HG02840 (cell line): ENCODE data around the gene AQP12A.
"Not testable (repeated sequence)": the region's sequence is repeated elsewhere in the genome, so short reads cannot be mapped to it uniquely, and the experiment has no call there.

ENCODE experiments used
- ATAC-seq: cut with Tn5 transposase; IDR thresholded peaks from one replicate; pipeline ENCODE4 v1.9.1; 2021; ENCODE audit warnings: mild to moderate bottlenecking, moderate library complexity, moderate number of reproducible peaks; ENCODE audit not compliant: unreplicated experiment, low FRiP score

The AQP12A gene

DNA sequence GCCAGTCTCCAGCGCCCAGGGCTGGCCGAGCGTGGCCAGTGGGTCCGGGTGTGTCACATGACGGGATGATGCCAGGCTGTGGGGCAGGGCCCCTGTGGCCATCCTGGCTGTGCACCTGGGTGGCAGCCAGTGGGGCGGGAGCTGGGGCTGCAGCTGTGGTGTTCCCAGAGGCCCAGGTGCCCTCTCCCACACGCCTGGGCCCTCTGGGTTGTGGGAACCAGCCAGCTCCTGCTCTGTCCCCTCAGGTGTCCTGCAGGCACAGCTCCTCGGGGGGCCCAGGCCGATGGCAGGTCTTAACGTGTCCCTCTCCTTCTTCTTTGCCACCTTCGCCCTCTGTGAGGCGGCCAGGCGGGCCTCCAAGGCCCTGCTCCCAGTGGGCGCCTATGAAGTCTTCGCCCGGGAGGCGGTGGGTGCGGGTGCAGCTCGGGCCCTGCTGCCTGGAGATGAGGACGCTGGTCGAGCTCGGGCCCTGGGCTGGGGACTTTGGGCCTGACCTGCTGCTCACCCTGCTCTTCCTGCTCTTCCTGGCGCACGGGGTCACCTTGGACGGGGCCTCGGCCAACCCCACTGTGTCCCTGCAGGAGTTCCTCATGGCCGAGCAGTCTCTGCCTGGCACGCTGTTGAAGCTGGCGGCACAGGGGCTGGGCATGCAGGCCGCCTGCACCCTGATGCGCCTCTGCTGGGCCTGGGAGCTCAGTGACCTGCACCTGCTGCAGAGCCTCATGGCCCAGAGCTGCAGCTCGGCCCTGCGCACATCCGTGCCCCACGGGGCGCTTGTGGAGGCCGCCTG lies at the start of gene AQP12A:
TSS of gene AQP12A (plus strand) at position 236 of the 790 bp plus-strand sequence. CDS start at position 284, 48 bp downstream.
- not testable (repeated sequence) for ATAC-seq

GRCh38 chr2:240642061-240642805 lies 49.4 kb upstream of the AQP12A start:
- no peak for ATAC-seq

DNA sequence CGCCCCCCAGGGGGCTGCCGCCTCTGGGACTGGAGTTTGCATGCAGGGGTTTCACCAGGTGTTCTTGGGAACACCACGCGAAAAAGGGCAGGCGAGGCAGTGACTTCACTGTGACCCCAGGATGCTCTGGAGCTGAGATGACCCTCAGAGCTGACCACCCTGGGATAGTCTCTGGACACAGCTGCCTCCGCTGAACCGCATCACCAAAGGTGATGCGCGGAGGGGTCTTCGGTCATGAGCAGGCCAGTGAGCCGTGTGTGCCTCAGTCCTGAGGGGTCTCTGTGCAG lies 48.9 kb upstream of the AQP12A start:
- no peak for ATAC-seq

- ATAC-seq, result no peak
Measured at GRCh38 chr2:240643093-240643810, 48.4 kb upstream of the AQP12A start.

DNA sequence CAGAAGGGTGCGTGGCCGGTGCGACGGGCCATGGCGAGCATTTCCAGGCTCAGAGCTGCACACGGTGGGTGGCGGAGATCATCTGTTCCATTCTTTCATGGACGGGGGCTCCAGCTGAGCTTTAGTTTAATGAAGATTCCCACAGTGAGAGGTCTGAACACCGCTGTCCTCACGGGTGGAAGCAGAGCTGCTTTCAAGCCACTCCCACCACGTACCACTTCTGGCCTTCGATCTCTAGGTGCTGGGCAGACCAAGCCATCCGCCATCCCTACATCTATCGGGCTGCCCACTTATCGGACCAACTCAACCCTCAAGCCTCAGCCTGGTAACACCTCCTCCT lies 47.9 kb upstream of the AQP12A start:
- ATAC-seq, result no peak

DNA sequence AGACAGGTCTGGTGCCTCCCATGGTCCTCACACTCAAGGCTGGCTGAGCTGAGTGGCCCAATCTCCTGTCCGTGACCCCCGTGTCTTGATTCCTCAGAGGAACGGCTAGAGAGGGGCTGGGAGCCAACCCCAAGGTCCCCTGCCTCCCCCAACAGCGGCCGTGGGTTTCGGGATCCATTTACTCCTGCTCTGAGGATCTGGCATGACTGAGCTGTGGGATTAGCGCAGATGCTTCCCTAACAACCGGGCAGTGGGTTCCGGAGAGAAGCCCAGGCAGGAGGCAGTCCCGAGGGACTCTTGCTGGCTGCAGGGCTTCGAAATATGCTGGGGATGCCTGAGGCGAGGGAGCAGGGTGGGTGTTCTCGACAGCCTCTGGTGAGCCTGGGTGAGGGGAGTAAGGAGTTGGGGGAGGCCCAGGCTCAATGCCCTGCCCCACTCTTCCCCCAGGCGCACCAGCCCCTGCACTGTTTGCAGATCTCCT lies 47.5 kb upstream of the AQP12A start:
- no peak for ATAC-seq

GRCh38 chr2:240644859-240645301 lies 46.8 kb upstream of the AQP12A start:
- ATAC-seq, result no peak

DNA sequence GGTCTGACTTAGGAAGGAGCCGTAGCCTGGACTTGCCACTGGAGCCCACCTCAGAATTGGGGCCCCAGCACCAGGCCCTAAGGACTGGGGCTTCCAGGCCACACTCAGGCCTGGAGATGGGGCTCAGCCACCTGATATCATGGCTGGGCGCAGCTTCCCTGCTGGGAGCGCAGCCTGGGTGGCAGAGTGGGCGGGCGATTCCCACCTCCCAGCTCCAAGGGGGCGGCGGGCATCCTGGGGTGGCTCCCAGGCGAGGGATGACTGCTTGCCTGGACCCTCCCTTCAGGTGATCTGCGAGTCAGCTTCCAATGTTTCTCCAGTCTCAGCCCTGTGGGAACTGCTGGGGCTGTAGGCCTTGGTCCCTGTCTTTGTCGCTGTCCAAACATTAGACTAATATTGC lies 46.3 kb upstream of the AQP12A start:
- no peak for ATAC-seq

DNA sequence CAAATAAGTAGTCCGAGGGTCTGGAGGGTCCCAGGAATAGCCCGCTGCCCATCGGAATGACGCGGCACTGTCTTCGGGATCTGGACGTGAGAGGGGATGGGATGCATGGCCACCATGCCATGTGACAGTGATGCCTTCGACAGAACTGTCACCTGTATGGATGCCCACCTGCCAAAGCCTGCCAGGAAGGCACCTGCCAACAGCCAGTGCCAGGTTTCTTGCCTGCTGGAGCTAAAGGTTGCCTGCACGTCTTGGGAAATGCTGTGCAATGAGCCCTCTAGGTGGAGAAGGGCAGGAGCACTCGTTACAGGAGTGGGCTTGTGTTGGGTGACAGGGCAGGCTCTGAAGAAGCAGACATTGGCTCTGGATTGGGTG lies 45.9 kb upstream of the AQP12A start:
- ATAC-seq, result no peak

- ATAC-seq, result no peak
Measured at GRCh38 chr2:240646176-240646899, 45.3 kb upstream of the AQP12A start.

DNA sequence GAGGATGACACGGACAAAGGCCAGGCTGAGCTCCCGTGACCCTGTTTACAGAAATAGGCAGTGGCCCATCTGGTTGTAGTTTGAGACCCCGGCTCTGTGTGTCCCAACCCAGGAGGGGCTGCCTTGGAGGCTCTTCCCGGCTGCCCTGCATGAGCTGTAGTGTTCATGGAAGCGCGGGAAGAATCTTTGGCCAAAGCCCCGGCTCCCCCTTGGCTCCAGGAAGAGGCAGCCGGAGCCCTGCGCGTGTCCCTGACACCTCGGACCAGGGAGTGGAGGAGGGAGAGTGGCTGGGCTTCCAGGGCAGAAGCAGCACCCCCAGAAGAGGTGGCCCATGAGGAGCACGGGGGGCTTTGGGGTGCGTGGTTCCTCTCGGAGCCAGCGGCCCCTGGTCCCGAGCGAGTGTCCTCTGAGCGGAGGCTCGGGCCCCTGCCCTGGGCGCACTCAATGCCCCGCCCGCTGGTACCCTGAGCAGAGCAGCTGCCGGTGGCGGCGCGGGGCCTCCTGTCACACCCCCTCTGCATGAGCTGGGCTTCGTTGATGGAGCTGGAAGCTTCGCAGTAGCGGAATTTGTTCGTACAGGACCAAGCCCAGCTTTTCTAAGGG lies 44.7 kb upstream of the AQP12A start:
- ATAC-seq, result no peak

DNA sequence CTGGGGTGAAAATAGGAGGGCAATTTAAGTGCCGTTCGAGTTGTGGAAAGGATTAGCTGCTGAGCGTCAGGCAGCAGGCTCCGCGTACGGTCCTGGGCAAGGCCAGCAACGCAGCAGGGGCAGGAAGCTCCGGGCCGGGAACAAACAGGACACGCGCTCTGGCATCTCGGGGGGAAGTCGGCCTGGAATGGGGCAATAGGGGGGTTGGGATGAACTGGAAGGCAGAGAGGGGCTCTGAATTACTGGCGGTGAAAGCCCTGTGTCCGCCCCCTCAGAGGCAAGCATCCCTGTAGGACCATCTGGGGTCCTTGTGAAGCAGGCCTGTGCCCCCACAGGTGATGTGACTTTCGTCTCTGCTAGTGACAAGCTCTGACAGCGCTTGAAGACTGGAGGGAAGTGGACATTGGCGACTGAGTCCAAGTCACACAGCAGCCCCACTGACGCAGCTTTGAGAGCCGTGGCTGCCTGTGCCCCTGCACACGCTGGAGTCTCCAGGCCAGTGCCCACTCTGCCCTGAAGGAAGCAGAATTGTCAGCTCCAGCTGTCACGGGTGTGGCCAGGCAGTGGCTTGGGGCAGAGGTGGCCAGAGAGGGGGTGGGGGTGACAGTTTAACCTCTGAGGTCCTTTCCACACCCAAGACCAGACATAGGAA lies 44.0 kb upstream of the AQP12A start:
- ATAC-seq, result no peak

GRCh38 chr2:240648155-240648649 lies 43.5 kb upstream of the AQP12A start:
- no peak for ATAC-seq

GRCh38 chr2:240648650-240649275 lies 42.9 kb upstream of the AQP12A start:
- ATAC-seq, result no peak

- ATAC-seq, result no peak
Measured at GRCh38 chr2:240649331-240649730, 42.3 kb upstream of the AQP12A start.

- no peak for ATAC-seq
Measured at GRCh38 chr2:240650254-240650965, 41.3 kb upstream of the AQP12A start.

- no peak for ATAC-seq
Measured at GRCh38 chr2:240651185-240651584, 40.5 kb upstream of the AQP12A start.
